Epithelial cell of prostate (primary cell): Measurements from ENCODE around the gene CFAP251.

ENCODE experiments used
- DNase-seq: peaks from one replicate; pipeline ENCODE4 v3.0.0-alpha.2; 2011; ENCODE audit warnings: low read depth, low spot score
- H3K27ac ChIP-seq: fragments of 450-650 bp; 2 replicates; pipeline ENCODE4 v1.5.1; 2017; ENCODE audit warnings: mild to moderate bottlenecking

Gene CFAP251

DNA sequence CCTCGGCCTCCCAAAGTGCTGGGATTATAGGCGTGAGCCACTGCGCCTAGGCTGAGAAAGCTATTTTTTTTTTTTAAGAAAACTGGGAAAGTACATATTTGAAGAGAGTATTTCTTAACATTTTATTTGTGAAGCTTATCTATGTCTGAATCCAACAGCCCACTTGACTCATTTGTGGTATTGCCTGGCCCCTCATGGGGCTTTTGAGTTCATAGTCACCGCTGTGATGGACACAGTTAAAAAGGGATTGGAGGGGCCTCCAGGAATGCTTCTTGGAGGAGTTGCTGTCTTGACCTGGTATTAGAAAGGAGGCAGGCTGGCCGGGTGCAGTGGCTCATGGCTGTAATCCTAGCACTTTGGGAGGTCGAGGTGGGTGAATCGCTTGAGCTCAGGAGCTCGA, 129.8 kb downstream of the CFAP251 start:
- H3K27ac ChIP-seq, result no peak overlapping the region
- DNase-seq, result no peak

DNA sequence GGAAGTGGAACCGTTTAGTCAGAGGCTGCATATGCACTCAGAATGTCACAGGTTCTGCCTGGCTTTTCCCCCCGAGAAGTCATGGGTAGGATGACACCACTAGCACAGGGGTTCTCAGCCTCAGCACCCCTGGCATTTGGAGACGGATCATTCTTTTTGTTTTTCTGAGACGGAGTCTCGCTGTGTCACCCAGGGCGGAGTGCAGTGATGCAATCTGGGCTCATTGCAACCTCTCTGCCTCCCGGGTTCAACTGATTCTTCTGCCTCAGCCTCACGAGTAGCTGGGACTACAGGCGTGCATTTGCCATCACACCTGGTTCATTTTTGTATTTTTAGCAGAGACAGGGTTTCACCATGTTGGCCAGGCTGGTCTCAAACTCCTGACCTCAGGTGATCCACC, 131.4 kb downstream of the CFAP251 start:
- no peak overlapping the region for H3K27ac ChIP-seq
- DNase-seq, result no peak

DNA sequence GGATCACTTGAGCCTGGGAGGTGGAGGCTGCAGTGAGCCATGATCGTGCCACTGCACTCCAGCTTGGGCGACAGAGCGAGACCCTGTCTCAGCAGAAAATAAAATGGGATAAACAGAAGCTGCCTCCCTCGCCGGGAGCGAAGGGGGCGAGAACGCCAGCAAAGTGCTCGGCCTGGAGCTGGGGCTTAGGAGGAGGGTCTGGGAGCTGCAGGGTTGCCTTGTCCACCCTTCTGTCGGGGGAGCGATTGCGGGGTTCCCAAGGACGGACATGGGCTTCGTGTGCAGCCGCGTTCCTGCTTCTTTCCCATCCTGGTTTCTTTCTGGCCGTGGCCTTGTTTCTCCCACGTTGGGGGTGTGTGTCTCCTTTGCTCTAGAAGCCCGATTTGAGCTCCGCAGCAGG, 132.3 kb downstream of the CFAP251 start:
- H3K27ac ChIP-seq, result no peak overlapping the region
- no peak for DNase-seq

GRCh38 chr12:122051231-122051876, 133.0 kb downstream of the CFAP251 start:
- H3K27ac ChIP-seq, result no peak overlapping the region
- DNase-seq, result no peak

GRCh38 chr12:122052285-122052684, 133.9 kb downstream of the CFAP251 start:
- H3K27ac ChIP-seq, result no peak overlapping the region
- DNase-seq, result no peak
